Mesendoderm (in vitro differentiated cells): ENCODE measurements around the gene CACNA1C.

Experiments used
- DNase-seq: peaks from one replicate; pipeline ENCODE4 v3.0.0; 2013
- H2AK5ac ChIP-seq: 2 replicates; pipeline ENCODE4 v1.6.1; 2013; ENCODE audit warnings: low read length, inconsistent platforms
- H2BK120ac ChIP-seq: 2 replicates; pipeline ENCODE4 v1.6.1; 2013; ENCODE audit warnings: low read depth, mild to moderate bottlenecking, low read length, moderate library complexity, mixed read lengths
- H2BK15ac ChIP-seq: replicated peaks from 2 replicates; pipeline ENCODE4 v1.6.1; 2013; ENCODE audit warnings: low read depth, mild to moderate bottlenecking, moderate library complexity
- H2BK5ac ChIP-seq: 2 replicates; pipeline ENCODE4 v1.6.1; 2013; ENCODE audit warnings: low read length, inconsistent platforms
- H3K18ac ChIP-seq: 2 replicates; pipeline ENCODE4 v1.6.1; 2013; ENCODE audit warnings: mild to moderate bottlenecking, low read length, mixed read lengths
- H3K23ac ChIP-seq: one replicate; pipeline ENCODE4 v1.6.1; 2013; ENCODE audit warnings: low read length
- H3K27ac ChIP-seq: 2 replicates; pipeline ENCODE4 v1.5.1; 2013; ENCODE audit warnings: low read depth, mild to moderate bottlenecking, inconsistent platforms, low read length, moderate library complexity
- H3K27me3 ChIP-seq: 2 replicates; pipeline ENCODE4 v1.6.1; 2013; ENCODE audit warnings: low read length, control low read depth, mild to moderate bottlenecking, inconsistent platforms; ENCODE audit not compliant: insufficient read depth, poor library complexity
- H3K36me3 ChIP-seq: 2 replicates; pipeline ENCODE4 v1.6.1; 2013; ENCODE audit warnings: low read length, inconsistent platforms; ENCODE audit not compliant: control insufficient read depth, insufficient read depth
- H3K4ac ChIP-seq: one replicate; pipeline ENCODE4 v1.6.1; 2013; ENCODE audit warnings: low read depth, mild to moderate bottlenecking, low read length, moderate library complexity
- H3K4me1 ChIP-seq: 2 replicates; pipeline ENCODE4 v1.6.1; 2013; ENCODE audit warnings: low read depth, low read length, inconsistent platforms; ENCODE audit not compliant: control insufficient read depth
- H3K4me2 ChIP-seq: 2 replicates; pipeline ENCODE4 v1.6.1; 2013; ENCODE audit warnings: low read length
- H3K4me3 ChIP-seq: 2 replicates; pipeline ENCODE4 v1.5.1; 2013; ENCODE audit warnings: mild to moderate bottlenecking, low read length
- H3K56ac ChIP-seq: one replicate; pipeline ENCODE4 v1.6.1; 2013; ENCODE audit warnings: low read length
- H3K79me1 ChIP-seq: 2 replicates; pipeline ENCODE4 v1.6.1; 2013; ENCODE audit warnings: low read length, inconsistent platforms
- H3K79me2 ChIP-seq: 2 replicates; pipeline ENCODE4 v1.6.1; 2013; ENCODE audit warnings: mild to moderate bottlenecking, low read length; ENCODE audit not compliant: control insufficient read depth, insufficient read depth
- H3K9ac ChIP-seq: 2 replicates; pipeline ENCODE4 v1.6.1; 2013; ENCODE audit warnings: low read length, inconsistent platforms
- H4K5ac ChIP-seq: one replicate; pipeline ENCODE4 v1.6.1; 2013; ENCODE audit warnings: low read length
- H4K8ac ChIP-seq: one replicate; pipeline ENCODE4 v1.6.1; 2013; ENCODE audit warnings: low read depth, mild to moderate bottlenecking, control low read depth, low read length, moderate library complexity
- WGBS: extraction: QIAGEN DNeasy Blood & Tissue Kit; methylation state at CpG from one replicate; pipeline ENCODE4 v1.1.7; 2013; ENCODE audit warnings: low lambda C conversion rate, missing lambda C conversion rate; ENCODE audit not compliant: insufficient coverage; ENCODE audit errors: extremely low coverage; 5-methylcytosine and 5-hydroxymethylcytosine counted together

Gene CACNA1C

DNA sequence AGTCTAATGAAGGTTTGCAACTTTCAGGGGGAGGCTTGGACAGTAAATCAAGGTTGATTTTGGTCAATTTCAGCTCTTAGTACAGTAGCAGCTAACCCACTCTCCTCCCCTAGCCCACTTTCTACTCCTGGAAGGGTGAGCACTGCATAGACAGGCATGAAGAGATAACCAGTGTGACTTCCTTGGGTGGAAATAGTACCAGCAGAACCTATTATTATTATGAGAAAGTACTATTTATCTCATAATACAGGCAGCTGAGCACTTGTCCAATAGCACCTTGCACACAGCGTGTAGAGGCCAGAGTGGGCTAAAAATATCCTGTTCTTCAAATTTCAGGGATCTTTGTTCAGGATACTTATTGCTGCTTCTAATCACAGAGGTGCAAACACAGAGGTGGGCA, 645.8 kb downstream of the CACNA1C start:
- Histone ChIP-seq H3K36me3 (no peaks in the 10 kb centered on the region), H3K27me3 (no peaks in the 10 kb centered on the region), H3K4me3 (no peak overlapping the region), H4K5ac (no peak overlapping the region), H3K9ac (no peak overlapping the region), H4K8ac (no peak overlapping the region), H3K4me1 (no peaks in the 10 kb centered on the region), H2AK5ac (no peak overlapping the region), H3K18ac (no peak overlapping the region), H3K4ac (no peak overlapping the region), H2BK120ac (no peak overlapping the region), H3K79me1 (no peaks in the 10 kb centered on the region), H3K27ac (no peak overlapping the region), H3K56ac (no peak overlapping the region), H3K79me2 (no peaks in the 10 kb centered on the region), H3K4me2 (no peak overlapping the region), H2BK15ac (no peak overlapping the region), H2BK5ac (no peak overlapping the region), H3K23ac (no peak overlapping the region)
- whole genome bisulfite sequencing, result no CpG with 5 or more reads among the region's 1 CpG
- DNase-seq, result no peak

DNA sequence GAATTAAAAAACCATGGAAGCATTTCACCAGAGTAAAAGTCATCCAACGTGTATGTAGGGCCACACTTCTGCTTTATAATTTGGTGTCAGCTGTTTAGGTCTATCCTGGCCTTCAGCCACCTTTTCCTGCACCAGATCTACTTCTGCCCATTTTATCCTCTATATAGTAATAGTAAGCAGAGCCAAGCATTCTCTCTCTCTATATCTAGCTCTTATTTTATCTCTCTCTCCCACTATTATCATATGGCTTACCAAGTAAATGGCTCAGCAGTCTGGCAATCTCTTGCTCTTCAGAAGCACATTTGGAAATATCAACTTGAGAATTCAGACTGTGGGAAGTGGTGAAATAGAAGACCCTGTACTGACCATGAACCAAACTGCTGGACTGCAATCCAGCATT, 657.9 kb downstream of the CACNA1C start:
- no peaks in the 10 kb centered on the region for H3K79me1 ChIP-seq
- H3K4me2 ChIP-seq, result no peak overlapping the region
- H4K5ac ChIP-seq, result no peak overlapping the region
- H3K56ac ChIP-seq, result no peak overlapping the region
- no peak overlapping the region for H2BK15ac ChIP-seq
- H4K8ac ChIP-seq, result no peak overlapping the region
- no peaks in the 10 kb centered on the region for H3K36me3 ChIP-seq
- no CpG with 5 or more reads among the region's 1 CpG for WGBS
- H3K4me3 ChIP-seq, result no peak overlapping the region
- DNase-seq, result no peak
- H3K27me3 ChIP-seq, result no peaks in the 10 kb centered on the region
- no peaks in the 10 kb centered on the region for H3K79me2 ChIP-seq
- H3K27ac ChIP-seq, result no peak overlapping the region
- H2BK5ac ChIP-seq, result no peak overlapping the region
- H3K18ac ChIP-seq, result no peak overlapping the region
- no peak overlapping the region for H3K4ac ChIP-seq
- no peak overlapping the region for H2BK120ac ChIP-seq
- H3K9ac ChIP-seq, result no peak overlapping the region
- no peak overlapping the region for H2AK5ac ChIP-seq
- no peaks in the 10 kb centered on the region for H3K4me1 ChIP-seq
- no peak overlapping the region for H3K23ac ChIP-seq

DNA sequence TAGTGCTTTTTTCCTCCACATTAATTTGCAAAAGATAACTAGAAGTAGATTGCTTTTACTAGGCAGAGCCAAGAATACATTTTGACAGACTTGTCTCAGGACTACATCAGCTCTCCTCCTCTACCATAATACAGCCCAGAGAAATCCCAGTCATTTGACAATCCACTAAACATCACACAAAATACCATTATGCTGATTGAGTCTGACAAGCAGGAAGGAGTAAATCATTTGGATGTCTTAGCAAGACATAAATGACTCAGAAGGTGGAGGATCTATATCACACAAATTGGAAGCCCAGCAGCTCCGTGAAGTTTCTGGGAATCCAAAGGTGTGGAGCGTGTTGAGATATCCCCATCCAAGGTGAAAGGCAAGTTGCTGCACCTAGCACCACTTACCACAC, 666.6 kb downstream of the CACNA1C start:
- Histone ChIP-seq H2BK120ac (no peak overlapping the region), H3K4me2 (no peak overlapping the region), H3K79me2 (no peaks in the 10 kb centered on the region), H3K4me1 (no peaks in the 10 kb centered on the region), H2BK15ac (no peak overlapping the region), H3K36me3 (no peaks in the 10 kb centered on the region), H3K79me1 (no peaks in the 10 kb centered on the region), H3K4ac (no peak overlapping the region), H3K27me3 (no peaks in the 10 kb centered on the region), H4K5ac (no peak overlapping the region), H4K8ac (no peak overlapping the region), H3K23ac (no peak overlapping the region), H2BK5ac (no peak overlapping the region), H3K27ac (no peak overlapping the region), H3K9ac (no peak overlapping the region), H3K56ac (no peak overlapping the region), H3K18ac (no peak overlapping the region), H2AK5ac (no peak overlapping the region), H3K4me3 (no peak overlapping the region)
- DNase-seq, result no peak
- no CpG with 5 or more reads among the region's 2 CpGs for WGBS

DNA sequence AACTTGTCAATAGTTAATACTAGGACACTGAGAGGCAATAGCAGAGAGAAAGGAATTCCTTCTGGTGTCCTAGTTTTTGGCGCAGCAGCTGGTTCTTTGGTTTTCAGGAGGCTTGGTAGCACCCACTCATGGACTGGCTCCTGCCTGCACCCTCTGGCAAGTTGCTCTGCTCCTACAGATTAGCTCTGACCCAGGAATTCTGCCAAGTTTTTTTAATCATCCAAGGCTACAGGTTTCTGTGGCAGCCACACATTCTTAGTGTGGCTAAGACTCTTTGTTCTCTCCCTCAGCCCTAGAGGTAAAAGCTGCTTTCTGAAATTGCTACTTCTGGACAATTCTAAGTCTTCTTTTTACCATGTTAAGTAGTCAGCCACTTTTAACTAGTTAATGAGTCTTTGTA, 670.0 kb downstream of the CACNA1C start:
- Histone ChIP-seq H3K4ac (no peak overlapping the region), H4K5ac (no peak overlapping the region), H3K27me3 (no peaks in the 10 kb centered on the region), H2BK15ac (no peak overlapping the region), H3K36me3 (no peaks in the 10 kb centered on the region), H3K27ac (no peak overlapping the region), H3K9ac (no peak overlapping the region), H3K56ac (no peak overlapping the region), H3K4me2 (no peak overlapping the region), H3K79me1 (no peaks in the 10 kb centered on the region), H2BK120ac (no peak overlapping the region), H3K4me1 (no peaks in the 10 kb centered on the region), H3K4me3 (no peak overlapping the region), H3K23ac (no peak overlapping the region), H3K18ac (no peak overlapping the region), H2AK5ac (no peak overlapping the region), H3K79me2 (no peaks in the 10 kb centered on the region), H4K8ac (no peak overlapping the region), H2BK5ac (no peak overlapping the region)
- no CpG with 5 or more reads among the region's 1 CpG for whole genome bisulfite sequencing
- no peak for DNase-seq

DNA sequence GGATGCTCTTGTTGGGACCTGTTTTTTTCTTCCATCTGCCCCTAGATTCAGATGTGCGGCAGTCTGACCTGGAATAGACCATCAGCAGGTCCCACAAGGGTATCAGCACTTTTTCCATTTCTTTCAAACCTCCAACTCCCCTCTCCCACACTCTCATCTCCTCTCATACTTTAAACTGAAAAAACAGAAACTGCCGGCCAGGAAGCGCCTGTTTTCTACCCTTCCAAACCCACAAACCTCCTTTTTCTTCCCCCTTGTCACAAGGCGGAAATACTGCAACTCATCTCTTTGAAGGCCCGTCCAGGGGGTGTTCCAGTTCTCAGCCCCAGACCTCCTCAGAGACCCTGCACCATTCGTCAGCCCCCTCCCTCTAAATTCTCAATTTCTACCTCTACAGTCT, 679.5 kb downstream of the CACNA1C start:
- Histone ChIP-seq H3K18ac (no peak overlapping the region), H3K9ac (no peak overlapping the region), H3K23ac (no peak overlapping the region), H4K8ac (no peak overlapping the region), H3K79me2 (no peaks in the 10 kb centered on the region), H3K4ac (no peak overlapping the region), H3K4me1 (no peaks in the 10 kb centered on the region), H3K56ac (no peak overlapping the region), H3K4me3 (no peak overlapping the region), H3K36me3 (no peaks in the 10 kb centered on the region), H3K79me1 (no peaks in the 10 kb centered on the region), H4K5ac (no peak overlapping the region), H3K4me2 (no peak overlapping the region), H2BK15ac (no peak overlapping the region), H2AK5ac (no peak overlapping the region), H3K27ac (no peak overlapping the region), H2BK5ac (no peak overlapping the region), H3K27me3 (no peaks in the 10 kb centered on the region), H2BK120ac (no peak overlapping the region)
- DNase-seq, result no peak
- WGBS, result no CpG with 5 or more reads among the region's 6 CpGs

DNA sequence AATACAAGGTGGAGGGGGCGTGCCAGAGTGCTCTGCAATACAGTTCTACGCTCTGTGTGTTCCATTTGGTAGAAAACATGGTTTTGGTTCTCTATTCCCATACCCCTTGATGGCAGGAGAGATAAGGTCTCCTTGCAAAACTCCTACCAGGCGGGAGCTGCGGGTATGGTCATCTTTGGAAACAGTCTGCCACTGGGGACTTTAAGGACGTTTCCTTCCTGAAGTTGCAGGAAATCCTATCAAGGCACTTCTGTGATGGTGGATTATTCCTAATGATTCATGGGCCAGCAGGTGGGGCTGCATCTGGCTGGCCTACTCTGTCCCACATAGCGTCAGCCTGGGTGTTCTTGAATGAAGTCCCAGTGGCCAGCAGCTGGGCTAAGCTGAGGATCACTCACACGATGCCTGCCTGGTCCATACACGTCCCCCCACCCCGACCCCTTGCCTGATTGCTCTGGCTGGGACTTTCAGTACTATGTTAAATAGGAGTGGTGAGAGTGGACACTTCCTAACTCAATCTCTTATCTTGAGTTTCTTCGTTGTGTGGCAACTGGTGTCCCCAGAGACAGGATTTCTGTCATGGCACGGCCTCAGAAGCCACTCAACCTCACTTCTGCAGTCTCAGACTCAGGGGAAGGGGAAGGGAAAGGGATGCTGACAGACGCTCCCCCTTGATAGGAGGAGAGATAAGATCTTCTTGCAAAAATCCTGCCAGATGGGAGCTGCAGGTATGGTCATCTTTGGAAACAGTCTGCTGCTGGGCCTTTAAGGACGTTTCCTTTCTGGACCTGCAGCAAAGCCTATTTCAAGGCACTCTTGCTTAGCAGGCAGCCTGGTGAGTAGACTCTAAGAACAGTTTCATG, 680.9 kb downstream of the CACNA1C start:
- H4K5ac ChIP-seq, result no peak overlapping the region
- H3K27me3 ChIP-seq, result no peaks in the 10 kb centered on the region
- no peak overlapping the region for H3K18ac ChIP-seq
- H3K27ac ChIP-seq, result no peak overlapping the region
- no peak overlapping the region for H4K8ac ChIP-seq
- no peak overlapping the region for H3K9ac ChIP-seq
- H3K4ac ChIP-seq, result no peak overlapping the region
- no peaks in the 10 kb centered on the region for H3K4me1 ChIP-seq
- H3K56ac ChIP-seq, result no peak overlapping the region
- no peak overlapping the region for H2BK5ac ChIP-seq
- H2BK15ac ChIP-seq, result no peak overlapping the region
- H3K79me2 ChIP-seq, result no peaks in the 10 kb centered on the region
- no peak overlapping the region for H2BK120ac ChIP-seq
- H2AK5ac ChIP-seq, result no peak overlapping the region
- no peak overlapping the region for H3K23ac ChIP-seq
- no CpG with 5 or more reads among the region's 13 CpGs for WGBS
- H3K4me2 ChIP-seq, result no peak overlapping the region
- DNase-seq, result no peak
- no peaks in the 10 kb centered on the region for H3K36me3 ChIP-seq
- no peaks in the 10 kb centered on the region for H3K79me1 ChIP-seq
- no peak overlapping the region for H3K4me3 ChIP-seq
